Measurements from ENCODE around the gene UIMC1. TPM values are rescaled to one million over a fixed set of nuclear protein-coding genes. Genes with fewer than 3 reads are reported as not detected.

UIMC1 gene
- total RNA-seq, 1 experiment from 2014 or later: 38.4 TPM

GRCh38 chr5:176912115-176912514, 94.5 kb downstream of the UIMC1 start:
- Histone ChIP-seq H3K27ac (ENCODE audit: low read depth, low read length) (no peak overlapping the region), H3K36me3 (ENCODE audit: control insufficient read depth in 1 of 2, insufficient read depth in 2 of 2, low read length in 2 of 2) (peaks cover 6 to 15% of the 10 kb centered on the region in 2 experiments; a peak in 3 of 4 replicates), H3K9ac (ENCODE audit: low read length) (no peak overlapping the region), H4K20me1 (ENCODE audit: insufficient read depth) (no peaks in the 10 kb centered on the region), H3K4me1 (ENCODE audit: control insufficient read depth in 1 of 2, insufficient read depth in 2 of 2, low read length in 2 of 2) (no peaks in the 10 kb centered on the region), H3K9me3 (ENCODE audit: control insufficient read depth in 1 of 2, insufficient read depth in 1 of 2, low read depth in 1 of 2, low read length in 2 of 2) (no peaks in the 10 kb centered on the region), H3K4me2 (ENCODE audit: low read length) (no peak overlapping the region), H2AFZ (ENCODE audit: low read depth, low read length, poor library complexity, severe bottlenecking) (no peak overlapping the region), H3K9me2 (ENCODE audit: insufficient read depth) (no peaks in the 10 kb centered on the region), H3K27me3 (ENCODE audit: insufficient read depth, low read length) (no peaks in the 10 kb centered on the region), H3K4me3 (replicated peaks in 1 of 2; ENCODE audit: low read depth in 1 of 2, low read length in 2 of 2) (no peak overlapping the region), H3K79me2 (ENCODE audit: insufficient read depth, low read length) (peaks cover 16% of the 10 kb centered on the region; the same call in 1 of the 2 replicates)
- CTCF ChIA-PET: no interaction called here
- no TSS peak for BruUV-seq (replicated peaks)
- intact Hi-C loops (cut with micrococcal nuclease): no loop called here
- no peak for TF ChIP-seq SRF (IDR thresholded peaks at IDR 0.05; ENCODE audit: low read depth)
- DNase-seq (ENCODE audit: low read depth, low spot score) (no peak), ATAC-seq (no peak)
- POLR2A ChIA-PET: no interaction called here
- RAD21 ChIA-PET (ENCODE audit: low non-redundant PET in 1 of 2, low total read pairs in 2 of 2, uncharacterized antibody in 2 of 2, unreplicated experiment in 2 of 2): no interaction called here

- POLR2A ChIA-PET: no interaction called here
- Histone ChIP-seq H3K36me3 (ENCODE audit: control insufficient read depth in 1 of 2, insufficient read depth in 2 of 2, low read length in 2 of 2) (peaks cover 21 to 46% of the 10 kb centered on the region in 2 experiments), H4K20me1 (ENCODE audit: insufficient read depth) (no peaks in the 10 kb centered on the region), H3K9me2 (ENCODE audit: insufficient read depth) (no peaks in the 10 kb centered on the region), H3K4me3 (replicated peaks in 1 of 2; ENCODE audit: low read depth in 1 of 2, low read length in 2 of 2) (no peak overlapping the region), H3K4me2 (ENCODE audit: low read length) (no peak overlapping the region), H3K27me3 (ENCODE audit: insufficient read depth, low read length) (no peaks in the 10 kb centered on the region), H3K79me2 (ENCODE audit: insufficient read depth, low read length) (0 out of 2 replicates have a peak, but pooled peaks cover 2% of the 10 kb centered on the region), H3K27ac (ENCODE audit: low read depth, low read length) (no peak overlapping the region), H3K9me3 (ENCODE audit: control insufficient read depth in 1 of 2, insufficient read depth in 1 of 2, low read depth in 1 of 2, low read length in 2 of 2) (no peaks in the 10 kb centered on the region), H2AFZ (ENCODE audit: low read depth, low read length, poor library complexity, severe bottlenecking) (no peak overlapping the region), H3K9ac (ENCODE audit: low read length) (no peak overlapping the region), H3K4me1 (ENCODE audit: control insufficient read depth in 1 of 2, insufficient read depth in 2 of 2, low read length in 2 of 2) (no peaks in the 10 kb centered on the region)
- no TSS peak for BruUV-seq (replicated peaks)
- RAD21 ChIA-PET (ENCODE audit: low non-redundant PET in 1 of 2, low total read pairs in 2 of 2, uncharacterized antibody in 2 of 2, unreplicated experiment in 2 of 2): no interaction called here
- CTCF ChIA-PET: no interaction called here
- DNase-seq (ENCODE audit: low read depth, low spot score) (no peak), ATAC-seq (no peak)
- intact Hi-C loops (cut with micrococcal nuclease): no loop called here
- TF ChIP-seq, protein P1, sequence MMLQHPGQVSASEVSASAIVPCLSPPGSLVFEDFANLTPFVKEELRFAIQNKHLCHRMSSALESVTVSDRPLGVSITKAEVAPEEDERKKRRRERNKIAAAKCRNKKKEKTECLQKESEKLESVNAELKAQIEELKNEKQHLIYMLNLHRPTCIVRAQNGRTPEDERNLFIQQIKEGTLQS (IDR thresholded peaks at IDR 0.05): no peak
- no peak for TF ChIP-seq TCF7L2 (IDR thresholded peaks at IDR 0.05; ENCODE audit: borderline replicate concordance, extremely low read depth, insufficient read depth, insufficient read length)
Measured at GRCh38 chr5:176908675-176909368, 97.8 kb downstream of the UIMC1 start.

All from HCT116 (cell line).